C1 segment of cervical spinal cord (tissue), 14 donors: ENCODE measurements around the gene SH3YL1.
A peak's percentile ranks its signal among the peaks of the same experiment; 100 is the strongest.

ENCODE experiments used
- DNase-seq, 14 donors: peaks; one replicate each; lab custom pipeline; 2025; lab: John Stamatoyannopoulos, UW

Gene SH3YL1

DNA sequence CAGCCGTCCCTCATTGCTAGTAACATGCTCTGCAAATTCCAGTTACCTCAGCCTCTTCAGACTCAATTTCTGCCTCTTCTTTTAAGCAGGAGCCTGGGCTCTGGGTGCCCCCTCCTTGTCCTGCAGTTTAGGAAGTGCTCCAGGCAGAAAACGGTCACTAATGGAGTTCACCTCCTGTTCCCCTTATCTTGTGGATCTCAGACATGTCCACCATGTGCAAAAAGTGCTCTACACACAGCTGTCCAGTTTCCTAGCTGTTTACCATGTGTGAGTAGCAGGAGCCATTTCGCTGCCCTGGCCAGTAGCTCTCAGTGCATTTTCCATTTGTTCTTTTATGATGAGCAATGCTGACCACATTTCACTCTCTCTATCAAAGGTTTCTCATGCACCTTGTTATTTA is 4.9 kb downstream of the SH3YL1 start:
- DNase-seq, result no peak

DNA sequence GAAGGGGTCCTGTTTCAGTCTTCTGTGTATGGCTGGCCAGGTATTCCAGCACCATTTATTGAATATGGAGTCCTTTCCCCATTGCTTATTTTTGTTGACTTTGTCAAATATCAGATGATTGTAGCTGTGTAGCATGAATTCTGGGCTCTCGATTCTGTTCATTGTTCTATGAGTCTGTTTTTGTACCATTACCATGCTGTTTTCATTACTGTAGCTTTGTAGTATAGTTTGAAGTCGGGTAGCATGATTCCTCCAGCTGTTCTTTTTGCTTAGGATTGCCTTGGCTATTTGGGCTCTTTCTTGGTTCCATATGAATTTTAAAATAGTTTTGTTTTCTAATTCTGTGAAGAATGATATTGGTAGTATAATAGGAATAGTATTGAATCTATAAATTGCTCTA is 6.0 kb downstream of the SH3YL1 start:
- no peak for DNase-seq

DNA sequence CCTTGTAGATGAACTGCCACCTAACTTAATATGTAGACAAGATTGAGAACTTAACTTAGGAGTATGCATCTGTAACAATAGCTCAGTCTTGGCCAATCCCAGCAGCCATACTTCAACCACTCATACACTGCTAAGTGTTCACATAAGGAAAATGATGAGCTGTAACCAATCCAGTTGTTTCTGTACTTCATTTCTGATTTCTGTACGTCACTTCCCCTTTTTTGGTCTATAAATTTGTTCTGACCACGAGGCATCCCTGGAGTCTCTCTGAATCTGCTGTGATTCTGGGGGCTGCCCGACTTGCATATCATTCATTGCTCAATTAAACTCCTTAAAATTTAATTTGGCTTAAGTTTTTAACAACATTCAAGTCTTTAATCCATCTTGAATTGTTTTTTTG is 6.4 kb downstream of the SH3YL1 start:
- no peak for DNase-seq

DNA sequence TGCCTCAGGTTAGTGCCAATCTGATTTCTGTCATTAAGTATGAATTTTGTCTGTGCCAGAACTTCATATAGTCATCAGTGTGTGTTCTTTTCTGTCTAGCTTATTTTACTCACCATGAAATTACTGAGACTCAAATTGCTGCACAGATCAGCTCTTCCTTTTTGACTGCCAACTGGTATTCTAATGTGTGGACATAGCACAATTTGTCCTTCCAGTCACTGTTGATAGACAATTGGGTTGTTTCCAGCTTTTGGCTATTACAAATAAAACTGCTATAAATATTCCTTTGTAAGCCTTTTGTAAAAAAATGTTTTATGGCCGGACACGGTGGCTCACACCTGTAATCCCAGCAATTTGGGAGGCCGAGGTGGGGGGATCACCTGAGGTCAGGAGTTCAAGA is 7.7 kb downstream of the SH3YL1 start:
- no peak for DNase-seq

DNA sequence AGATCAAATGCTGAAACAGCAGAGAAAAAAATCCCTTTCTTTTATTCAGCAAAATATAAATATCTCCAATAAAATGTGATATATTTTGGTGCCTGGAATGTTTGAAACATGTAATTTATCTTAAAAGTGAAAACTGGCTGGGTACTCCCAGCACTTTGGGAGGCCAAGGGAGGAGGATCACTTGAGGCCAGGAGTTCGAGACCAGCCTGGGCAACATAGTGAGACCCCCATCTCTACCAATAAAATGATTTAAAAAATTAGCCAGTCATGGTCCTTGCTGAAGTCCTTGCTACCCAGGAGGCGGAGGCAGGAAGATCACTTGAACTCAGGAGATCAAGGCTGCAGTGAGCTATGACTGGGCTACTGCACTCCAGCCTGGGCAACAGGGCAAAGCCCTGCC is 8.6 kb downstream of the SH3YL1 start:
- DNase-seq, result no peak

DNA sequence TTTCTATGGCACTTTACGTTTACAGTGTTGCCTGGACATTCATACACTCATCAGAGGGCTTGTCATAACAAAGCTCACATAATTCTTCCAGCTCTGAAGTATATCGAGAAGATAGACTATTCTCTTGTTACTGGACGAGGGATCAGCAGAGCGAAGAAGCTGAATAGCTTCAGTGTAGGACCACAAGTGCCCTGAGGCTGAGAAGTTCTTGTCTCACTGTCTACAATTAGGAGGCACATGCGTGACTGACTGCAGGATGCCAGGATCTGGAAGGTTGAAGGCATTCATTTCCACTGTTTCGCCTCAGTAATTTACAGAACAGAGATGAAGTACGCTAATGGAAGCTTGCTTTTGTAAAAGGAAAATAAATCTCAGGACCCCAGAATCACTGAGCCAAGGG is 9.6 kb downstream of the SH3YL1 start:
- no peak for DNase-seq

DNA sequence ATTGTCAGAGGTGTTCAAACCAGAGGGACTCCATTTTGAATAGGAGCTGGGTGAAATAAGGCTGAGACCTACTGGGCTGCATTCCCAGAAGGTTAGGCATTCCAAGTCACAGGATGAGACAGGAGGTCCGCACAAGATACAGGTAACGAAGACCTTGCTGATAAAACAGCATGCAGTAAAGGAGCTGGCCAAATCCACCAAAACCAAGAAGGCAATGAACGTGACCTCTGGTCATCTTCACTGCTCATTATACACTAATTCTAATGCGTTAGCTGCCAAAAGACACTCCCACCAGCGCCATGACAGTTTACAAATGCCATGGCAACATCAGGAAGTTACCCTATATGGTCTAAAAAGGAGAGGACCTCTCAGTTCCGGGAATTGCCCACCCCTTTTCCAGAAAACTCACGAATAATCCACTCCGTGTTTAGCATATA is 10.6 kb downstream of the SH3YL1 start:
- DNase-seq, result no peak

DNA sequence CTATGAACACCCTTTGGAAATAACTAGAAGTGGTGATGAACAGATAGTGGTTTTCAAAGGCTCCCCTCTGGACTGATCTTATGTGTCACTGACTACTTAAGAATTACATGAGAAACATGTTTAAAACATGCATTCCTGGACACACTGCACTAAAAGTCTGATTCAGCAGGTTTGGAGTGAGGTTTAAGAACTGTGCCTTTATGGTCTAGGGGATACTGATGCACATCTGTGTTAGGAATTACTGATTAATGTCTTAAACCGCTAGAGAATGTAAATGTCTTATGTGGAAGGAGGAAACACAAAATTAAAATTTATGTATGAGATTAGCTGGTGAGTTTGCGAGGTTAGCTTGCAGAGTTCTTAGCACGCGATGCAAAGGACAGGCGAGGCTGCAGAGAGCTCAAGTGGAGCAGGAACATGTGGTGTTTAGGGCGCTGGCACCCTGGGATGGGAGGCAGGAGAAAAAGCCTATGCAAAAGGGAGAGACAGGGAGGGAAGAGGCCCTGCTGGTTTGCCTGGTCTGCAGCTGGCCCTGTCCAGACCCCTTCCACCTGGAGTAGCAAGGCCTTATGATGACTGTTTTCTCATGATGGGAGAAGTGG is 11.7 kb downstream of the SH3YL1 start:
- DNase-seq, result no peak

DNA sequence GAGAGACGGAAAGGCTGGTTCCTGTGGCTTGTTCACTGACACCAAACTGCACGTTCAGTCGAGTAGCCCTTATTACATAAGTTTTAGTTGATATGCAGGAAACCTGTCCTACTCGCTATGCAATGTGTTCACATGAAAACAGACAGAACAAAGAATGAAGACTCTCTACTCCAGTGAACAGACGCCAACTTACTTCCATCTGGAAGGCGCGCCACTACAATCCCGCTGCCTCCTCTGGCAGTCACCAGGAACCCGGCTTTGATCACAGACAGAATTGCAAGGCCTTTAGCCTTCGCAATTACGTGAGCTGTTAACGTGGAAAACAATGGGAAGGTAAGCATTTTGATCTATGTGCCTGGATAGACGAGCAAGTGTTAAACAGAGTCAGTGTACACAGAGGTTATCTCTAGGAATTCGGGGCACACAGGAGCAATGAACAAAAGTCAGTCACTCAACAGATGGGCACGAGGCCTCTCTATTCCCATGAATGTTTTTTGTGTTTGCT is 14.2 kb downstream of the SH3YL1 start:
- no peak for DNase-seq

DNA sequence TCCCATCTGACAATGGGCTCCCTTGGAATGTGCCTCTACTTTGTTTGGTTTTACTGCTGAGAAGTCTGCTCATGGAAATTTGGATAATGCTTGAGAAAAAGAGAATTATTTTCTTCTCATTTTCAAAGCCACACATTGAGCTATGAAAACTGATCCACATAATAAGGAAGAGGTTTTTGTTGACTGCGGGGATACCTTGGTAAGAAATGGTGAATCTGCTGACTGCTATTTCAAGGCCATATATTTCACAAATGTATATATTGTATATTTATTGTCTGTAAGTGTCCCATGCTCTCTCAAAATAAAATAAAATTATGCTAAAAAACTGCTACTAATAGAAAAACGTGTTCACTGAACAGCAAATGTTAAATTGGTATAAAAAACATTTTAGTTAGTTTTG is 15.1 kb downstream of the SH3YL1 start:
- no peak for DNase-seq

DNA sequence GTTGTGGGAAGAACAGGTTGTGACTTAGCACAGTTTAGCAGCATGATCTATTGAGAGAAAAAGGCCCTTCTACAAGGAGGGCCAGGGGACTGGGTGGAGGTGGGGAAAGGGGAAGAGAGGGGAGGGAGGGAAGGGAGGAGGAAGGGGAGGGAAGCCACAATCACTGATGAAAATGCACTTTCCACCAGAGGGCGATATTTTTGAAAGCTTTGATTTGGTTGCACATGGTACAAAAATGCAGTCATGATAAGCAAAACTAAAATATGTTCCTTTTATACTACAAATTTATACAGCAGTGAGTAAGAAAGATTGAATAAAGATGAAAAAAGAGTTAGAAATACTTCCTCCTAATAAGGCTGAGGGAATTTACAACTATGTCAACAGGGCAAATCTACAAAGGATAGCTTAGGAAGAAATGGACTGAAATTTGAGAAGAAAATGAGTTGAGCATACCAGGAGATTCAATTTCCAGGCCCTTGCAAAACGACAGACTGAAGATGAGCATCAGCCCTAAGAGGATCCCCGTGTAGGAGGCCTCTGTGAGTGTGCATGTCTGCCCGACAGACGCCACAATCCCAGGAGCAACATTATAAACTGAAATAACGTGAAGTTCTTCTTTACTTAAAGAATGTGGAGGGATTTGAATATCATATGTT is 17.2 kb downstream of the SH3YL1 start:
- DNase-seq, result no peak

DNA sequence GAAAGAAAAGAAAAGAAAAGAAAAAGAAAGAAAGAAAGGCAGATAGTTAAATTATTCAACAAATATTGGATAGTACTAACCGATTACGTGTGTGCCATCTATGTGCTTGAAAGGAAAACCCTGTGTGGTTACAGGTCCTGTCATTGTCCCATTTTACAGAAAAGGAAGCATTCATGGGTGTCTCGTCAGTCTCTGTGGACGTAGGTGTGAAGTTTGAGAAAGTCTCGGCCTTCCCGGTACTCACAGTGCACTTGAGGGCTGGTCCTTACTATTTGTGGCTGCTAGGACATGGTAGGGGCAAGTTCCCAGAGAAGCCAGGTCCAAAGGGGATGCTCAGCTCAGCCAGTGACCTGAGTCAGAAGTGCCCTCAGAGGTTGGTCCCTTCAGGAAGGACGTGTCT is 19.3 kb downstream of the SH3YL1 start:
- no peak for DNase-seq

DNA sequence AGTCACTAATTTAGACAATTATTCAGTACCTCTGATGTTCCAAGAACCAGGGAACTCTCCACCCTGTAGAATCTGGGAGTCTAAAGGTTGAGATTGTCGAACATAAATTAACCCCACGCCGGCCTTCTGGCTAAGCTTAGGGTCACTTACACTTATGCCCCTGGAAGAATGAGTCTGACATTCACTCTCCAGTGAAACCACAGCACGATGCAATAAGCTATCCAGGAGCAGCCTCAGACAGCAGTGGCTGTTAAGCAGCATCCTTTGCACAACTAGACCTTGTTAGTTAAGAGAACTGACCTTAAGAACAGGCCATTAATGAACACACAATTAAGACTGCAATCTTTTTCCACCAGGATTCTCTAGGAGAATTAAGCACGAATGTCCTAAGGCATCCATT is 25.0 kb downstream of the SH3YL1 start:
- no peak for DNase-seq

DNA sequence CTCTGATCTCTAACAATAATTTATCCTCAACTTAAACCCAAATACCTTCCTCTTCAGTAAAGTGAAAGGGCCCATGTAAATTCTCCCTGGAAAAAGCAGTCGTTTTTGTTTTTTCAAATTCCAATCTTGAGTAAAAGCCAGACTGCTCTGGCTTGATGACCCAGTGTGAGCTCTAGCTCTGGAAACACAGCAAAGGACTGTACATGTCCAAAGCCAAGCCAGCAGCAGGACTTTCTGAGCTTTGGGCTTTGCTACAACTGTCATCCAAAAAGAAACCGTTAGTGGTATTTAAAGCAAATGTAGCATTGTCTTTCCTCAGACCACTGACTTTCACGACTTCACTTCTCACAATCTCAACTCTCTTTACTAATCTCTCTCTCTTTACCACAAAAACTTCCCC is 25.4 kb downstream of the SH3YL1 start:
- peak in 1 of 14 donors; percentile 52 for DNase-seq

DNA sequence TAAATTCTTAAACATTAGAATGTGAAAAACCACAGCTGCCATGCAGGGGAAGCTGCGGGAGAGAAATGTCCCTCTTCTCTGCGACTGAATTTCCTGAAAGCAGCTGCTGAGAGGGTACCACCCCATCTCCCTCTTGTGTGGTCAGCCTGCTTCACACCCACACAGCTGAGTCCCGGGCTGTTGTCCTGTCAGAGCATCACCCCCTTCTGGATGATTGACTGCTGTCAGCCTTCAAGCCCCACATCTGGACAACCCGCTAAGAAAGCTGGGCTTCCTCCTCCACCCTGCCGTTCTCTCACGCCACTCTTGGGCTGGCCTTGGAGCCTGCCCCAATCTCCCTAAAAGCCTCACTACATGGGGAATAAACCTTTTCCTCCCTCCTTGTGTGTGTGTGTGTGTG is 26.0 kb downstream of the SH3YL1 start:
- DNase-seq, result peak in 2 of 14 donors; percentile 18 to 40

DNA sequence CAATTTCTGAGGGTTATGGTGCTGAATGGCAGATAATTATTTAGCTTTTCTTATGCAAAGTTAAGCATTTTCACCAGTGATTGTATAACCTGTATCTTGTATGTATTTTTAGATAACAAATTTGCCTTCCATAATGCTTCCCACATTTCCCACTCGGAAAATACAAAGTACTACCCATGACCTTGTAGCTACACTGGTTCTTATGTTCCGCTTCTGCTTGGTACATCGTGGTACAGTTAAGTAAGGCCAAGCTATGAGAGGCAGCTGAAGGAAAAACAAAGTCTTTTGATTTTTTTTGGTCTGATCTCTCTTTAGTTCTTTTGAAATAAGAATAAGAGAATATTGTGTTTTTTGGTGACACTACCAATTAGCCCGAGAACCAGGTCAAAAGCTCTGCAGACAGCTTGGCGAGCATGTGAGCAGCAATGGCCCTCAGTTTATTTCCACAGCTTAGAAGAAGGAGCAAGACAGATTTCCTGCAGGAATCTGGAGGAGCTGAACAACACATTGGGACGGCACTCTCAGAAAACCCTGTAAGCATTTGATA is 26.8 kb downstream of the SH3YL1 start:
- peak in 2 of 14 donors; percentile 3 to 24 for DNase-seq

DNA sequence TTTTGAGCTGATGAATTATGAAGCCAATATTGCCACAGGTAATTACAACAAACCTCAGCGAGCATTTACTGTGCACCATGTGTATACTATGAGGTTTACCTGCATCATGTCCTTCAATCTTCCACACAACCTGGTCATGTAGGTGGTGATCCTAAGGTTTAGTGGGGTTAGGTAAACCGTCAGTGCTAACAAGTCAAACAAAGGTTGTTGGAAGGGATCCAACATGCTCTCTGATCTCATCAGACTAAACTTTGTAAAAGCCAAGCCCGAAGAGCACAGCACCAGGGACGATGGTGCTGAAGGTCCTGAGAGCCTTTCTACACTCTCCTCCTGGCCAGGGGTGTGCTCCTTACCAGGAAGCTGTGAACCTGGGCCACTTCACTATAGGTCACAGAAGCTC is 29.4 kb downstream of the SH3YL1 start:
- DNase-seq, result no peak

DNA sequence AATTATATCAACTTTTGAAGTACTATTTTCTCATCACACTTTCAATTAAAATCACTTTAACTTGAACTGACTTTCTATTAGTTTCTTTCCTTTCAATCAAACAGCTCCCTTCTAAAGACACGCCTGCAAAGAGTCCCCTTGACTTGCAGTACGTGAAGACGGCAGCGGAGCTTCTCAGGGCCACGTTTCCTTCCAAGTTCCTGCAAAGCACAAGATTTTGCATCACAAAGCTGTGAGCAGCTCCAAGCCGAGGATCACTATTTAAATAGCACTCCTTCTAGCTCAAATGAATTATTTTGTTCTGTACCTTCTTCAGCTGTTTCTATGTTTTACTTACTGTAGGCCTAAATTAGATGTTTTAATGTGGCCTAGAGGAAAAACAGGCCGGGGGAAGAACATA is 30.8 kb downstream of the SH3YL1 start:
- no peak for DNase-seq

DNA sequence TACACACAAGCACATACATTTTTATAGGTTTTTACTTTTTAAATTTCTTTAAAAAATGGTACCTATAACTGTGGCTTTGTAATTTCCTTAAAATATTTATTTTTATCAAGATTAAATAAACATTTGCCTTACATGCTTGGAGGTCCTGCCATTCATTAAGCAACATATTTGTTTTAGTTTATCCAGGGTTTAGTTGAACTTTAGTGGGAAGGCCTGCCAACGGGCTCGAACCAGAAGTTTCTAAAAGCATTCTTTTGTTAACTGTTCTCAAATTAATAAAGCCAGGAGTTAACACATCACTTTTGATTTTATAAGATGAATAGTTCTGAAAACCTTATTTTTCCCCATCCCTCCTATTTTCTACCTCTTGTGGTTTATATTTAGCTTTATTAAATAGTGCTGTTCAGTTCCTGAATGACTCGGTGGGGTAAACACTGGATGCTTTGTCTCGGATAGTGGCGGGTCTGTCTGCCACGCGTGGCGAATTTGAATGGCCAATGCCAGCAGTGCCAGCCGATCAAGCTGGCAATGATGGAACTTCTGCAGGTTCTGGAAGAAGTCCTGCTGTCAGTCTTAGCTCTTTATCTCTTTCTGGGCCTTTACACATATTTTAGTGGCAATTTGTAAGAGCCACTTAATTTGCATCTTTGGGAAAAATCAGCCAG is 32.2 kb downstream of the SH3YL1 start:
- peak in 11 of 14 donors; percentile 27 to 71 (median 56) for DNase-seq

DNA sequence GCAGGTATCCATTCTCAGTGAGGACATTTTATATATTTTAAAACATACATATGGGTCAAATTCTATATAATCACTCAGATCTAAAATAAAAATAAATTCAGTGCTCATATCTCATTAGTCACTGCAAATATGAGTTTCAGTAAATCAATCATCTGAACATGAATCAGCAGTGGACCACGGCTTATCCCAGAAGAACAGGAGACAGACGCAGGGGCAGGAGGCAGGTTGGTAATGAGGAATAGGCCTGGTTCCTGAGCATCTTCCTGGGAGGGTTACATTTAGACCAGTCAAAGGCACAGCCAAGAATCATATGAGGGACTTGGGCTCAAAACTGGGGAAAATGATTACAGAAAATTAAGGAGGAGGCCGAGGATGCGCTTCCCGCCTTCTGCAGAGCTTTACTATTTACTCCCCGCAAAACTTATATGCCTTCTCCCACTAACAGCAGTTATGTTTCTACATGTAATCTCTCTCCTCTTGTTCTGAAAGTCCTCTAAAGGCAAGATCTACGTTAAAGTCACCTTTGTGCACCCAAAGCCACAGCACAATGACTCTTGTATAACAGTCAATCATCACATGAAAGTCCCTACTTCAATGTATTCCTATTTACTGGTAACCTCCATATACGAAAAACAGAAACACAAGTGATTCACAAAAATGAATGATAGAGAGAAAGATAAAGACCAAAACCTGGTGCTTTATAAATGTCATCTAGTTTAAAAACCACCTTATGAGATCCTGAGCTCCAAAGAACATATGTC is 35.1 kb downstream of the SH3YL1 start:
- no peak for DNase-seq

DNA sequence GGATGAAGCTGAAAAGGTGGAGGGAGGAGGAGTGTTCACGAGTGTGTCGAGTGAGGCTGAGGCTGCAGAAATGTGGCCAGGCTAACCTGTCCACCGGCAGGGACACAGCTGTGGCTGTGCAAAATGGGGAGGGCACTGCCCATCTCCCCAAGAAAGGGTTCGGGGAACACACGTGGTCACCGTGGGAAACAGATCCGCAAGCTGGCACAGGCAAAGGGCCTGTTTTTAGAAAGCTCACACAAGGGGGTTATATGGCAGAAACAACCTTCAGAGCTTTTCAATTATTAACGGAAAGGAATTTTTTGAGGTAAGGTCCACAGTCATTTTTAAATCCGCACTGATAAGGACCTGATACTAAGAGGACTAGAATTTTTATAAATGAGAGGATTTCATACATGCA is 35.7 kb downstream of the SH3YL1 start:
- DNase-seq, result no peak
